ENCODE data around the gene ATP6V0D1. TPM values are rescaled to one million over a fixed set of nuclear protein-coding genes. Genes with fewer than 3 reads are reported as not detected.
A peak's percentile ranks its signal among the peaks of the same experiment; 100 is the strongest.

Gene ATP6V0D1
- polyA plus RNA-seq, 1 of the 3 experiments (the other 2 are of a cell fraction), result 135 TPM

GRCh38 chr16:67432506-67432890 is 48.5 kb downstream of the ATP6V0D1 start:
- H3K27ac ChIP-seq (ENCODE audit: low read depth in 2 of 2, low read length in 1 of 2), result no peak overlapping the region
- peaks cover 0 to 12% of the 10 kb centered on the region in 2 experiments; a peak in 1 of 4 replicates for H3K4me1 ChIP-seq (ENCODE audit: control insufficient read depth in 1 of 2, insufficient read depth in 2 of 2, low read depth in 1 of 2, low read length in 1 of 2)
- H3K4me2 ChIP-seq, result no peak overlapping the region
- H3K9me2 ChIP-seq, result no peaks in the 10 kb centered on the region
- H3K9ac ChIP-seq, result no peak overlapping the region
- DNase-seq, result no peak
- no peak overlapping the region for H2AFZ ChIP-seq (ENCODE audit: low read depth)
- no peaks in the 10 kb centered on the region for H3K9me3 ChIP-seq
- no peaks in the 10 kb centered on the region for H4K20me1 ChIP-seq (ENCODE audit: insufficient read depth)
- no peaks in the 10 kb centered on the region for H3K79me2 ChIP-seq (ENCODE audit: insufficient read depth)
- CTCF ChIA-PET, result interaction anchor here (0.9 to 3.1 kb wide), 7 partner anchors 15 to 105 kb away, joined by 3 to 16 read pairs (median 6); partner anchors contain the start of genes ATP6V0D1, LRRC36 and ZDHHC1
- no peaks in the 10 kb centered on the region; the same call in 1 of the 2 replicates for H3K27me3 ChIP-seq (ENCODE audit: insufficient read depth)
- no peak overlapping the region for H3K4me3 ChIP-seq (ENCODE audit: low read depth in 2 of 2, low read length in 1 of 2)
- WGBS (ENCODE audit: low lambda C conversion rate), result 100% methylated on average over 3 of the region's 5 CpGs
- peaks cover 2 to 4% of the 10 kb centered on the region in 2 experiments for H3K36me3 ChIP-seq (replicated peaks in 1 of 2; ENCODE audit: control insufficient read depth in 1 of 2, insufficient read depth in 2 of 2, low read length in 1 of 2)
- TF ChIP-seq TCF12 (IDR thresholded peaks at IDR 0.05), result no peak
- POLR2A ChIA-PET, result interaction anchor here (0.8 kb wide), 1 partner anchor 9 kb away, joined by 3 read pairs; no protein-coding TSS in a partner anchor
- no peaks in the 10 kb centered on the region for H3F3A ChIP-seq (replicated peaks; ENCODE audit: insufficient read depth)

GRCh38 chr16:67431775-67432505 is 49.0 kb downstream of the ATP6V0D1 start:
- no peaks in the 10 kb centered on the region; the same call in 1 of the 2 replicates for H3K27me3 ChIP-seq (ENCODE audit: insufficient read depth)
- H3K36me3 ChIP-seq (replicated peaks in 1 of 2; ENCODE audit: control insufficient read depth in 1 of 2, insufficient read depth in 2 of 2, low read length in 1 of 2), result peaks cover 0 to 2% of the 10 kb centered on the region in 2 experiments
- H3K27ac ChIP-seq (ENCODE audit: low read depth in 2 of 2, low read length in 1 of 2), result no peak overlapping the region
- ChIA-PET POLR2A (interaction anchor here (0.8 to 1.1 kb wide), 2 partner anchors 10 to 13 kb away, joined by 3 read pairs; no protein-coding TSS in a partner anchor), CTCF (interaction anchor here (1.0 to 3.1 kb wide), 7 partner anchors 15 to 105 kb away, joined by 3 to 16 read pairs (median 6); partner anchors contain the start of genes ATP6V0D1, LRRC36 and ZDHHC1)
- H3K79me2 ChIP-seq (ENCODE audit: insufficient read depth), result no peaks in the 10 kb centered on the region
- peaks cover 0 to 12% of the 10 kb centered on the region in 2 experiments; a peak in 1 of 4 replicates for H3K4me1 ChIP-seq (ENCODE audit: control insufficient read depth in 1 of 2, insufficient read depth in 2 of 2, low read depth in 1 of 2, low read length in 1 of 2)
- H3K4me2 ChIP-seq, result peak overlapping the region; percentile 66; the same call in 1 of the 2 replicates
- peak; percentile 51 for DNase-seq
- TF ChIP-seq GABPA (IDR thresholded peaks at IDR 0.05; ENCODE audit: low read depth) (no peak), POLR2AphosphoS5 (IDR thresholded peaks at IDR 0.05; ENCODE audit: low read depth, low read length) (no peak), MXI1 (IDR thresholded peaks at IDR 0.05; ENCODE audit: low read depth, low read length) (no peak), RCOR1 (IDR thresholded peaks at IDR 0.05; ENCODE audit: low read length) (no peak), FOSL2 (IDR thresholded peaks at IDR 0.05; ENCODE audit: borderline replicate concordance, low read depth) (no peak), JUND (IDR thresholded peaks at IDR 0.05) (no peak), CTCF (IDR thresholded peaks at IDR 0.05) (no peak), SIN3A (IDR thresholded peaks at IDR 0.05; ENCODE audit: borderline replicate concordance, low read depth, low read length) (no peak), RXRA (IDR thresholded peaks at IDR 0.05; ENCODE audit: borderline replicate concordance, low read depth) (no peak), SMC3 (IDR thresholded peaks at IDR 0.05; ENCODE audit: low read depth, low read length) (no peak)
- TF ChIP-seq, protein P1, sequence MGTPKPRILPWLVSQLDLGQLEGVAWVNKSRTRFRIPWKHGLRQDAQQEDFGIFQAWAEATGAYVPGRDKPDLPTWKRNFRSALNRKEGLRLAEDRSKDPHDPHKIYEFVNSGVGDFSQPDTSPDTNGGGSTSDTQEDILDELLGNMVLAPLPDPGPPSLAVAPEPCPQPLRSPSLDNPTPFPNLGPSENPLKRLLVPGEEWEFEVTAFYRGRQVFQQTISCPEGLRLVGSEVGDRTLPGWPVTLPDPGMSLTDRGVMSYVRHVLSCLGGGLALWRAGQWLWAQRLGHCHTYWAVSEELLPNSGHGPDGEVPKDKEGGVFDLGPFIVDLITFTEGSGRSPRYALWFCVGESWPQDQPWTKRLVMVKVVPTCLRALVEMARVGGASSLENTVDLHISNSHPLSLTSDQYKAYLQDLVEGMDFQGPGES (IDR thresholded peaks at IDR 0.05; ENCODE audit: low read depth, low read length), result no peak
- no peak overlapping the region for H3K9ac ChIP-seq
- H3F3A ChIP-seq (replicated peaks; ENCODE audit: insufficient read depth), result no peaks in the 10 kb centered on the region
- no peaks in the 10 kb centered on the region for H3K9me2 ChIP-seq
- H2AFZ ChIP-seq (ENCODE audit: low read depth), result no peak overlapping the region
- peak overlapping the region; percentile 40 to 43; a peak in 2 of 4 replicates for H3K4me3 ChIP-seq (ENCODE audit: low read depth in 2 of 2, low read length in 1 of 2)
- no peaks in the 10 kb centered on the region for H3K9me3 ChIP-seq
- WGBS (ENCODE audit: low lambda C conversion rate), result 74% methylated on average over 9 of the region's 13 CpGs
- H4K20me1 ChIP-seq (ENCODE audit: insufficient read depth), result no peaks in the 10 kb centered on the region

Data from SK-N-SH (cell line).